Fibroblast of skin of left quadriceps (primary cell): ENCODE results near the gene PRMT3.
"Not testable (repeated sequence)": the region's sequence is repeated elsewhere in the genome, so short reads cannot be mapped to it uniquely, and the experiment has no call there.

Source experiments
- DNase-seq, 2 experiments: peaks; one replicate each; pipeline ENCODE4 v3.0.0-alpha.2; 2013; ENCODE audit warnings: low read depth in 2 of 2

Gene PRMT3

GRCh38 chr11:20387261-20388095 lies at the start of gene PRMT3:
TSS of gene PRMT3 (plus strand) at chr11:20387716. CDS start at chr11:20387747, 31 bp downstream.
- peak; percentile 89 to 90 for DNase-seq

- DNase-seq = no peak
Measured at GRCh38 chr11:20342347-20343141, 45.0 kb upstream of the PRMT3 start.

- DNase-seq = no peak
Measured at GRCh38 chr11:20351136-20351535, 36.4 kb upstream of the PRMT3 start.

GRCh38 chr11:20351751-20352262 lies 35.7 kb upstream of the PRMT3 start:
- no peak for DNase-seq

- DNase-seq = no peak
Measured at GRCh38 chr11:20353829-20354434, 33.6 kb upstream of the PRMT3 start.

- DNase-seq = no peak
Measured at GRCh38 chr11:20355221-20356219, 32.0 kb upstream of the PRMT3 start.

- no peak for DNase-seq
Measured at GRCh38 chr11:20357150-20357549, 30.4 kb upstream of the PRMT3 start.

GRCh38 chr11:20360650-20361049 lies 26.9 kb upstream of the PRMT3 start:
- DNase-seq = no peak

GRCh38 chr11:20362481-20362880 lies 25.0 kb upstream of the PRMT3 start:
- DNase-seq = no peak

GRCh38 chr11:20363149-20363499 lies 24.4 kb upstream of the PRMT3 start:
- no peak for DNase-seq

GRCh38 chr11:20363500-20364340 lies 23.8 kb upstream of the PRMT3 start, which contains the start of gene HTATIP2:
TSS of gene HTATIP2 (plus strand) at chr11:20363714. CDS start at chr11:20364238, 524 bp downstream.
- DNase-seq = no peak

- no peak for DNase-seq
Measured at GRCh38 chr11:20364341-20364792, 23.1 kb upstream of the PRMT3 start.

- not testable (repeated sequence) for DNase-seq
Measured at GRCh38 chr11:20365465-20365864, 22.1 kb upstream of the PRMT3 start.

GRCh38 chr11:20367313-20367948 lies 20.1 kb upstream of the PRMT3 start:
- peak; percentile 78 to 80 for DNase-seq

GRCh38 chr11:20368438-20368837 lies 19.1 kb upstream of the PRMT3 start:
- DNase-seq = no peak

- DNase-seq = no peak
Measured at GRCh38 chr11:20369826-20370225, 17.7 kb upstream of the PRMT3 start.

- no peak for DNase-seq
Measured at GRCh38 chr11:20372081-20372626, 15.4 kb upstream of the PRMT3 start.

GRCh38 chr11:20373147-20373546 lies 14.4 kb upstream of the PRMT3 start:
- DNase-seq = no peak

GRCh38 chr11:20373568-20374209 lies 13.8 kb upstream of the PRMT3 start:
- DNase-seq = no peak
